CD4-positive, CD25-positive, alpha-beta regulatory T cell (primary cell): ENCODE data around the gene ASRGL1. TPM values are rescaled to one million over a fixed set of nuclear protein-coding genes. Genes with fewer than 3 reads are reported as not detected.

Experiments used
- ATAC-seq, 2 donors: fragments of 150-1000 bp; cut with Tn5 transposase; one replicate each; pipeline ENCODE4 v1.10.0; 2021; ENCODE audit warnings: low read depth in 2 of 2, moderate number of reproducible peaks in 2 of 2, moderate library complexity in 1 of 2
- DNase-seq, 3 donors: peaks; one replicate each; pipeline versions ENCODE4 v3.0.0 to v3.0.0-alpha.2; 2012 to 2022; ENCODE audit warnings: mixed read lengths in 1 of 3
- H3K27ac ChIP-seq: one replicate; pipeline ENCODE4 v1.7.0; 2013; ENCODE audit warnings: mild to moderate bottlenecking, low read length; ENCODE audit not compliant: insufficient read depth, poor library complexity, severe bottlenecking
- H3K27me3 ChIP-seq: one replicate; pipeline ENCODE4 v1.7.0; 2013; ENCODE audit warnings: low read length; ENCODE audit not compliant: control insufficient read depth, insufficient read depth
- H3K36me3 ChIP-seq: one replicate; pipeline ENCODE4 v1.7.0; 2013; ENCODE audit warnings: mild to moderate bottlenecking, low read length, moderate library complexity; ENCODE audit not compliant: control insufficient read depth, insufficient read depth
- H3K4me1 ChIP-seq: 2 replicates; pipeline ENCODE4 v1.7.0; 2013; ENCODE audit warnings: mild to moderate bottlenecking, low read length; ENCODE audit not compliant: insufficient read depth, control insufficient read depth, poor library complexity, severe bottlenecking
- H3K4me3 ChIP-seq: one replicate; pipeline ENCODE4 v1.7.0; 2013; ENCODE audit warnings: low read depth, mild to moderate bottlenecking, low read length, moderate library complexity
- H3K9me3 ChIP-seq, 2 experiments: 1 replicate in 1 of 2; 2 replicates in 1 of 2; pipeline ENCODE4 v1.7.0; 2013; ENCODE audit warnings: low read length in 2 of 2, mild to moderate bottlenecking in 1 of 2, moderate library complexity in 1 of 2; ENCODE audit not compliant: control insufficient read depth in 2 of 2
- H3K27ac Mint-ChIP-seq, 3 donors: one replicate each; pipeline ENCODE4 v1.8.0; 2020 to 2022; ENCODE audit warnings: mild to moderate bottlenecking in 3 of 3, mixed read lengths in 3 of 3, moderate library complexity in 2 of 3
- H3K27me3 Mint-ChIP-seq: one replicate; pipeline ENCODE4 v1.8.0; 2022; ENCODE audit warnings: mild to moderate bottlenecking, mixed read lengths
- H3K36me3 Mint-ChIP-seq: one replicate; pipeline ENCODE4 v1.8.0; 2020; ENCODE audit warnings: mixed read lengths
- H3K4me1 Mint-ChIP-seq, 4 donors: one replicate each; pipeline ENCODE4 v1.8.0; 2020 to 2022; ENCODE audit warnings: mixed read lengths in 4 of 4, mild to moderate bottlenecking in 1 of 4
- H3K4me3 Mint-ChIP-seq, 4 donors: one replicate each; pipeline ENCODE4 v1.8.0; 2020 to 2022; ENCODE audit warnings: mild to moderate bottlenecking in 4 of 4, mixed read lengths in 4 of 4, moderate library complexity in 3 of 4
- H3K9me3 Mint-ChIP-seq, 7 donors: one replicate each; pipeline ENCODE4 v1.8.0; 2020 to 2022; ENCODE audit warnings: mixed read lengths in 7 of 7, mild to moderate bottlenecking in 3 of 7, moderate library complexity in 2 of 7
- polyA plus RNA-seq, 4 donors: library from polyadenylated mRNA; unstranded; fragments of 300-500 nt; fragmentation: Illumina TruSeq; gene quantifications; one replicate each; pipeline ENCODE4 v1.2.3, GENCODE V29; 2021
- total RNA-seq: library from RNA; stranded (reverse); gene quantifications from one replicate; pipeline ENCODE4 v1.2.3, GENCODE V29; 2022

ASRGL1 gene
- total and polyA plus RNA-seq, 5 donors from 2014 or later = 0.57 to 3.6 (median 2.4) TPM; not detected in 1

DNA sequence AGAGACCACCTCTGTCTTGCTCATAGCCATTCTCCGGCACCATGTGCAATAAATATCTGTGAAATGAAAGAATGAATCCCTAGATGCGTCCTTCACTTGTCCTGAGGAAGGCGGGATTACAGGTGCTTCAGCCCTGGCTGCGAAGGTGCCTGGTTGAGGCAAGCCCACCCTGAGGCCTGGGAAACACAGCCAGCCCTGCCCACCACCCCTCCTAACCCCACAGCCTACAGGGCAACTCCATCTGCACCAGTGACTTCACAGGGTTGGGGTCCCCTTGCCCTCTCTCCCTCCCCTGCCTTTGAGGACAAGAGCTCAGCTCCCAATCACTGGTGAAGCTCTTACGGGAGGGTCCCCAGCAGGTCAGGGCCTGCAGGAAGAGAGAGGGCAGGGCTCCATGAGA, 64.1 kb downstream of the ASRGL1 start:
- Histone ChIP-seq H3K27me3 (no peaks in the 10 kb centered on the region), H3K36me3 (no peaks in the 10 kb centered on the region), H3K4me1 (peaks cover 31% of the 10 kb centered on the region), H3K27ac (no peak overlapping the region), H3K4me3 (no peak overlapping the region), H3K9me3 (no peaks in the 10 kb centered on the region)
- no peak for ATAC-seq
- peaks cover 0 to 54% (median 21%) of the 10 kb centered on the region in 4 donors for H3K4me1 Mint-ChIP-seq
- H3K36me3 Mint-ChIP-seq = peaks cover 3% of the 10 kb centered on the region
- H3K27me3 Mint-ChIP-seq = no peaks in the 10 kb centered on the region
- H3K4me3 Mint-ChIP-seq = peak overlapping the region; percentile 54 to 92 (median 74)
- DNase-seq = no peak
- H3K9me3 Mint-ChIP-seq = no peaks in the 10 kb centered on the region
- H3K27ac Mint-ChIP-seq = peak overlapping the region; percentile 88 to 98 (median 96)

DNA sequence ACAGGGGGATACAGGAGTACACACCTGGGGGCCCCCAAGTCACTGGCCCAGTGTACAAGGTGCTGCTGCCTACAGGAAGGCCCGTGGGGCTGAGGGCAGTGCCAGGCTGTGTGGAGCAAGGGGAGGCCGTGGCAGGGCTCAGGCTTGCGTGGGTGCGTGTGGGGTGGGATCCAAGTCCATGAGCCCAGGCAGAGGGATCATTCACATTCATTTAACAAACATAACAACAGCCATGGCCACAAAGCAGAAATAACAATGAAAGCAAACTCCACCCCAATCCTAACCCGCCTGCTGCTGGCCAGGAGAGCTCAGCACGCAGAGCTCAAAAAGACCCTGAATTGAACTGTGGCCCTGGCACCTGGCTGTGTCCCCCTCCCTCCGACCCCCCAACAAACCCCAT, 64.6 kb downstream of the ASRGL1 start:
- Mint-ChIP-seq H3K36me3 (peaks cover 3% of the 10 kb centered on the region), H3K27ac (peak overlapping the region; percentile 88 to 98 (median 96)), H3K9me3 (no peaks in the 10 kb centered on the region), H3K4me3 (peak overlapping the region; percentile 54 to 92 (median 74)), H3K4me1 (peaks cover 0 to 54% (median 21%) of the 10 kb centered on the region in 4 donors), H3K27me3 (no peaks in the 10 kb centered on the region)
- Histone ChIP-seq H3K4me1 (peaks cover 31% of the 10 kb centered on the region), H3K36me3 (no peaks in the 10 kb centered on the region), H3K9me3 (no peaks in the 10 kb centered on the region), H3K4me3 (peak overlapping the region; percentile 41), H3K27me3 (no peaks in the 10 kb centered on the region), H3K27ac (peak overlapping the region; percentile 72)
- ATAC-seq = no peak
- DNase-seq = no peak

DNA sequence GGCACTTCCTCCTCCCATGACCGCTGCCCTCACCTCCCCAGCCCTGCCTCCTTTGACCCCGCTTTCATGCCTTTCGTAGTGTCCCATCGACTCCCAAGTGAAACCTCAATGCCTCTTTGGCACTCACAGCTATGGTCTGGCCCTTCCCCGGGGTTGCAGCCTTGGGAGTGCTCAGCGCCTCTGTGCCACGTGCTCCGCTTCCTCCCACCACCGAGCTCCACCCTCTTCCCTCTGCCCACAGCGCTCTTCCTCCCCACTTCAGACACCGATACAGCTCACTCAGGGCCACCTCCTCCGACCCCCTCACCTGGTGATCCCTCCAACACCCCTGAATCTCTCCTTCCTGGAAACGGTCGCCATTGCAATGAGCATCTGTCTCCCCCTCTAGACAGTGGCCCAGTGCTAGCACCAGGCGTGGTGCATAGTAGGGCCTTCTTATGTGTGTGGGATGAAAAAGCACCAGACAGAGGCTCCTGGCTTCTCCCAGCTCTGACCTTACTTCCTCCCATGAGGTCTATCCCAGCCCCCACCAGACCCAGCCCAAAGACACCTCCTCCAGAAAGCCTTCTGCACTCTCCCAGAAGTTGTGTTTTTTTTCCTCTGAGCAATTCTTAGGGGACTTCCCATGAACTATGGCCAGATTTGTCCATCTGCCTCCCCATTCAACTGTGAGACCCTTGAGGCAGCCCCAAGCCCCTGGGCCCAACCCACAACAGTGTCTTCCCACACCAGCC, 65.1 kb downstream of the ASRGL1 start:
- peaks cover 3% of the 10 kb centered on the region for H3K36me3 Mint-ChIP-seq
- Histone ChIP-seq H3K27me3 (no peaks in the 10 kb centered on the region), H3K4me1 (peaks cover 31% of the 10 kb centered on the region), H3K4me3 (peak overlapping the region; percentile 41), H3K36me3 (no peaks in the 10 kb centered on the region), H3K27ac (peak overlapping the region; percentile 72), H3K9me3 (no peaks in the 10 kb centered on the region)
- peaks cover 0 to 54% (median 21%) of the 10 kb centered on the region in 4 donors for H3K4me1 Mint-ChIP-seq
- peak overlapping the region; percentile 43 to 92 (median 62) for H3K4me3 Mint-ChIP-seq
- peak in 2 of 3 donors; percentile 32 to 80 for DNase-seq
- H3K27me3 Mint-ChIP-seq = no peaks in the 10 kb centered on the region
- H3K9me3 Mint-ChIP-seq = no peaks in the 10 kb centered on the region
- peak overlapping the region; percentile 88 to 98 (median 96) for H3K27ac Mint-ChIP-seq
- peak; percentile 89 to 92 for ATAC-seq

DNA sequence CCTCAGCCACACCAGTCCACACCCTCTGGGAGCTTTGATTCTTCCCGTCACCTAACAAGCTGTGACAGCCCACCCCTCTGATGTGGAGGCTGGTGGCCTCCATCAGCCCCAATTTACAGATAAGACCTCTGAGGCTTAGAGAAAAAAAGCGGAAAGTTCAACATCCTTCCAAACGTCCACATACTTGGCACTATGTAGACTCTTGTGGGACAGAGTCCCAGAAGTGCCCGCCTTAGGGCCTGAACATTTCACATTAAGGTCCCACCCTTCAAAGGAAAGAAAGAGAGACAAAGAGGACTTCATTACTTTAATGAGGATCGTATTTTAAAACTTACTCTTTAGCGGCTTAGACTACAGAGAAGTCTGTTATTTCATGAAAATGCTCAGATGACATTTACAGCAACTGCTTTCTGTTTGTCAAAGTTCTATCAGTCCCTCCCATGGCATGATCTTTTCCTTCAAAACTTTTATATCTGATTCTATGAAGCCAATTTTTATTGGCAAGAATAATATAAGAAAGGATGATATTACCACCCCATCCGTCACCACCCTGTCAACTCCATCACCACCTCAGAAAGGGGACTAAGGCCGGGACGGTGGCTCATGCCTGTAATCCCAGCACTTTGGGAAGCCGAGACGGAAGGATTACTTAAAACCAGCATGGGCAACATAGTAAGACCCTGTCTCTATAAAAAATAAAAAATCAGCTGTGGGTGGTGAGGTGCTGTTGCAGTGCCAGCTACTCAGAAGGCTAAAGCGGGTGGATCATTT, 65.9 kb downstream of the ASRGL1 start:
- no peak overlapping the region for H3K27ac ChIP-seq
- H3K9me3 Mint-ChIP-seq = no peaks in the 10 kb centered on the region
- H3K4me1 Mint-ChIP-seq = peaks cover 0 to 52% (median 21%) of the 10 kb centered on the region in 4 donors
- no peaks in the 10 kb centered on the region for H3K27me3 ChIP-seq
- no peak overlapping the region for H3K4me3 ChIP-seq
- no peaks in the 10 kb centered on the region for H3K9me3 ChIP-seq
- ATAC-seq (no peak), DNase-seq (no peak)
- H3K36me3 Mint-ChIP-seq = peaks cover 3% of the 10 kb centered on the region
- H3K4me1 ChIP-seq = peaks cover 31% of the 10 kb centered on the region
- H3K4me3 Mint-ChIP-seq = peak overlapping the region in 3 of 4 donors; percentile 43 to 92 (median 71)
- H3K36me3 ChIP-seq = no peaks in the 10 kb centered on the region
- no peaks in the 10 kb centered on the region for H3K27me3 Mint-ChIP-seq
- peak overlapping the region; percentile 88 to 98 (median 96) for H3K27ac Mint-ChIP-seq

DNA sequence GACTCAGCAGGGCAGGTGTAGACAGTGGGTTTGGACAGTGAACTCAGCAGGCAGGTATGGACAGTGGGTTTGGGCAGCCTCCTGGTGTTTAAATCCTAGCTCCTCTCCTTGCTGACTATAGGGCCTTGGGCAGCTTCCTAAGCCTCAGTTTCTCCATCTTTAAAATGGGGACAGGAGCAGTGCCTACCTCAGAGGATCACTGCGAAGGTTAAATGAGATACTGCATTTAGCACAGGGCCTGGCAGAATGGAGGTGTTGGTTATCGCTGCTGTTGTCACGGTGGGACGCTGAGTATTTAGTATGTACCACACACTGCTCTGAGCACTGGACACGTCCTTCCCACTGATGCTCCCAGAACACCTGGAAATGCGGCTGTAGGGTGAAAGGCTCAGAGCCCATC, 67.2 kb downstream of the ASRGL1 start:
- ATAC-seq (no peak), DNase-seq (no peak)
- Mint-ChIP-seq H3K4me1 (peaks cover 0 to 40% (median 18%) of the 10 kb centered on the region in 4 donors), H3K4me3 (no peak overlapping the region), H3K27me3 (no peaks in the 10 kb centered on the region), H3K9me3 (no peaks in the 10 kb centered on the region), H3K36me3 (no peaks in the 10 kb centered on the region), H3K27ac (peak overlapping the region in 2 of 3 donors; percentile 39 to 61)
- no peaks in the 10 kb centered on the region for H3K27me3 ChIP-seq
- H3K9me3 ChIP-seq = no peaks in the 10 kb centered on the region
- H3K27ac ChIP-seq = no peak overlapping the region
- no peaks in the 10 kb centered on the region for H3K36me3 ChIP-seq
- no peak overlapping the region for H3K4me3 ChIP-seq
- H3K4me1 ChIP-seq = peaks cover 31% of the 10 kb centered on the region

DNA sequence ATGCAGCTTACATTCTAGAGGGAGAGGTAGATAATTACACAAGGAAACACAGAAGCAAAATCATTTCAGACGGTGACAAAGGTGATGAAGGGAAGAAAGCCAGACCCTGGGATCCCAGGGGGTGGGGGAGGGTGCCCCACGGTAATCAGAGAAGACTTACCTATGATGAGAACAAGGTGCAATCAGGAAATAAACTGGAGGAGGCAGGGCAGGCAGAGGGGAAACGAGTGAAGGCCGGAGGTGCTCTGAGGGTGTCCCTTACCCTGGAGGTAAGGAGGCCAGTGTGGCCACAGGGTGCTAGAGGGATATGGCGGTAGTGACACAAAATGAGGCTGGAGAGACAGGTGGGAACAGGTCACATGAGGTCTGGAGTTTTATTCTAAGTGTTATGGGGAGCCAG, 67.7 kb downstream of the ASRGL1 start:
- Histone ChIP-seq H3K9me3 (no peaks in the 10 kb centered on the region), H3K4me1 (peaks cover 29% of the 10 kb centered on the region), H3K4me3 (no peak overlapping the region), H3K27me3 (no peaks in the 10 kb centered on the region), H3K27ac (no peak overlapping the region), H3K36me3 (no peaks in the 10 kb centered on the region)
- DNase-seq = no peak
- H3K36me3 Mint-ChIP-seq = no peaks in the 10 kb centered on the region
- H3K4me3 Mint-ChIP-seq = no peak overlapping the region
- no peaks in the 10 kb centered on the region for H3K9me3 Mint-ChIP-seq
- H3K4me1 Mint-ChIP-seq = peaks cover 0 to 36% (median 18%) of the 10 kb centered on the region in 4 donors
- H3K27me3 Mint-ChIP-seq = no peaks in the 10 kb centered on the region
- ATAC-seq = no peak
- peak overlapping the region in 1 of 3 donors; percentile 63 for H3K27ac Mint-ChIP-seq

GRCh38 chr11:62406034-62406433, 68.8 kb downstream of the ASRGL1 start:
- H3K4me1 Mint-ChIP-seq = peaks cover 0 to 26% (median 18%) of the 10 kb centered on the region in 4 donors
- Histone ChIP-seq H3K4me1 (peaks cover 22% of the 10 kb centered on the region), H3K36me3 (no peaks in the 10 kb centered on the region), H3K4me3 (no peak overlapping the region), H3K27ac (no peak overlapping the region), H3K9me3 (no peaks in the 10 kb centered on the region), H3K27me3 (no peaks in the 10 kb centered on the region)
- ATAC-seq (no peak), DNase-seq (no peak)
- H3K4me3 Mint-ChIP-seq = no peak overlapping the region
- H3K27ac Mint-ChIP-seq = no peak overlapping the region
- no peaks in the 10 kb centered on the region for H3K36me3 Mint-ChIP-seq
- no peaks in the 10 kb centered on the region for H3K27me3 Mint-ChIP-seq
- H3K9me3 Mint-ChIP-seq = no peaks in the 10 kb centered on the region
